Testis (tissue), 2 donors: ENCODE measurements around the gene MMAB.

ENCODE experiments used
- POLR2A ChIP-seq: fragments of 450-650 bp; IDR thresholded peaks from one replicate; pipeline ENCODE4 v1.6.1; 2017; ENCODE audit warnings: antibody characterized with exemption, mild to moderate bottlenecking, moderate library complexity
- TF ChIP-seq, protein P1 (sequence below), 3 experiments: fragments of 450-650 bp in 2 of 3; fragments of 200-600 bp in 1 of 3; sonication (generic) in 1 of 3; IDR thresholded peaks; one replicate each; pipeline ENCODE4 v1.5.1; 2016 to 2019; ENCODE audit warnings: antibody characterized with exemption in 3 of 3, mild to moderate bottlenecking in 2 of 3, moderate library complexity in 1 of 3

GRCh38 chr12:109581334-109581691, 8.0 kb upstream of the MMAB start:
- TF ChIP-seq, protein P1, sequence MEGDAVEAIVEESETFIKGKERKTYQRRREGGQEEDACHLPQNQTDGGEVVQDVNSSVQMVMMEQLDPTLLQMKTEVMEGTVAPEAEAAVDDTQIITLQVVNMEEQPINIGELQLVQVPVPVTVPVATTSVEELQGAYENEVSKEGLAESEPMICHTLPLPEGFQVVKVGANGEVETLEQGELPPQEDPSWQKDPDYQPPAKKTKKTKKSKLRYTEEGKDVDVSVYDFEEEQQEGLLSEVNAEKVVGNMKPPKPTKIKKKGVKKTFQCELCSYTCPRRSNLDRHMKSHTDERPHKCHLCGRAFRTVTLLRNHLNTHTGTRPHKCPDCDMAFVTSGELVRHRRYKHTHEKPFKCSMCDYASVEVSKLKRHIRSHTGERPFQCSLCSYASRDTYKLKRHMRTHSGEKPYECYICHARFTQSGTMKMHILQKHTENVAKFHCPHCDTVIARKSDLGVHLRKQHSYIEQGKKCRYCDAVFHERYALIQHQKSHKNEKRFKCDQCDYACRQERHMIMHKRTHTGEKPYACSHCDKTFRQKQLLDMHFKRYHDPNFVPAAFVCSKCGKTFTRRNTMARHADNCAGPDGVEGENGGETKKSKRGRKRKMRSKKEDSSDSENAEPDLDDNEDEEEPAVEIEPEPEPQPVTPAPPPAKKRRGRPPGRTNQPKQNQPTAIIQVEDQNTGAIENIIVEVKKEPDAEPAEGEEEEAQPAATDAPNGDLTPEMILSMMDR (IDR thresholded peaks at IDR 0.05): no peak
- no peak for TF ChIP-seq POLR2A
